ENCODE measurements around the gene ZNF595. TPM values are rescaled to one million over a fixed set of nuclear protein-coding genes. Genes with fewer than 3 reads are reported as not detected.
"Not testable (repeated sequence)": the region's sequence is repeated elsewhere in the genome, so short reads cannot be mapped to it uniquely, and the experiment has no call there.

Gene ZNF595
- total RNA-seq (2014; rRNA removed) = 4.9 and 6.0 TPM in 2 replicates
- polyA plus RNA-seq (2012) = 1.4 TPM

DNA sequence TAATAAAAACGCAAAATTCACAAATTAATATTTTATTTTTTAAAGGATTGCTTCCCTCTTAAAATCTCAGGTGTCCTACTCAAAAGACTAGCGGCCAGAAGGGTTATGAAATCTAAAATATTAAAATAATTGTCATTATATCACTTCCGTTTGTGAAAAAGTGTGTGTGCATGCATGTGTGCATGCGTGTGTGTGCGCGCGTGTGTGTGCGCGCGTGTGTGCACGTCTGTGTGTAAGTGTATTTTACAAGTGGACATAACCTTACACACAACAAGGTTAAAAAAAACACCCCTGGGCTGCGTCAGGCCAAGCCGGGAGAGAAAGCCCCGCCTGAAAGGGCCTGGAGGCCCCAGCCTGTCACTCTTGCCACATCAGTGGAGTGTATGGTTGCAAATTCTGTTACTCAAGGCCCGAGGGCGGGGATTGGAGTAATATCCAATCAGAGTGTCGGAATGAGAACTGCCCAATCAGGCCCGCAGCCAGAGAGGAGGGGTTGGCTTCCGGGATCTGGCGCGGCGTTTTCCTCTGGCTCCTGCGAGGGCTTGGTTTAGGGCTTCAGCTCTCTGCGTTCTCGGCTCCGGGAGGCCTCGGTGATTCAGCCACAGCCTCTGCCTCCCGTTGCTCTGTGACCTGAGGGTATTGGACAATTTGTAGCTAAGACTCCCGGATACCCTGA lies at the start of gene ZNF595:
Gene ZNF595 (plus strand): TSS at position 518 of the 676 bp plus-strand sequence. CDS start 168 bp downstream, outside the sequence.
- DNase-seq (ENCODE audit: low read depth) = not testable (repeated sequence)

DNA sequence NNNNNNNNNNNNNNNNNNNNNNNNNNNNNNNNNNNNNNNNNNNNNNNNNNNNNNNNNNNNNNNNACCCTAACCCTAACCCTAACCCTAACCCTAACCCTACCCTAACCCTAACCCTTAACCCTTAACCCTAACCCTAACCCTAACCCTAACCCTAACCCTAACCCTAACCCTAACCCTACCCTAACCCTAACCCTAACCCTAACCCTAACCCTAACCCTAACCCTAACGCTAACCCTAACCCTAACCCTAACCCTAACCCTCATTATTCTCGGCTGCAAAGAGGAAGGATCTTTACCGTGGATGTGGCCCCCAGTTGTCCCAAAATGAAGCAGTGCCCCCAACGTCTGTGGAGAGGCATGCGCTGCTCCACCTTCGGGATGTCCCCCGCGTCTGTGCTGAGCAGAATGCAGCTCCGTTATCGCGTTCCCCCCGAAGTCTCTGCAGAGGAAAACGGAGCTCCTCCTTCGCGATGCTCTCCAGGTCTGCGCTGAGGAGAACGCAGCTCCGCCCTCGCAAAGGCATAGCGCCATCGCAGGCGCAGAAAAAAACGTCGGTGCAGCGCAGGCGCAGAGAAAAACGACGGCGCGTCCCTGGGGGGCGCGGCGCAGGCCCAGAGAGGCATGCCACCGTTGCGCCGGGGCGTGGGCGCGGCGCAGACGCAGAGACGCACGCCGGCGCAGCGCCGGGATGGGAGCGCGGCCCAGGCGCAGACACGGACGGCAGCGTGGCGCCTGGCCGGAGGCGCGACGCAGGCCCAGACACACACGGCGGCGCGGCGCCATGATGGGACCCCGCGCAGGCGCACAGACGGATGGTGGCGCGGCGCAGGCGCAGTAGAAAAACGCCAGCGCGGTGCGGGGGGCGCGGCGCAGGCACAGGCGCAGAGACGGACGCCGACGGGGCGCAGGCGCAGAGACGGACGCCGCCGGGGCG lies 42.9 kb upstream of the ZNF595 start:
- not testable (repeated sequence) for DNase-seq (ENCODE audit: low read depth)

DNA sequence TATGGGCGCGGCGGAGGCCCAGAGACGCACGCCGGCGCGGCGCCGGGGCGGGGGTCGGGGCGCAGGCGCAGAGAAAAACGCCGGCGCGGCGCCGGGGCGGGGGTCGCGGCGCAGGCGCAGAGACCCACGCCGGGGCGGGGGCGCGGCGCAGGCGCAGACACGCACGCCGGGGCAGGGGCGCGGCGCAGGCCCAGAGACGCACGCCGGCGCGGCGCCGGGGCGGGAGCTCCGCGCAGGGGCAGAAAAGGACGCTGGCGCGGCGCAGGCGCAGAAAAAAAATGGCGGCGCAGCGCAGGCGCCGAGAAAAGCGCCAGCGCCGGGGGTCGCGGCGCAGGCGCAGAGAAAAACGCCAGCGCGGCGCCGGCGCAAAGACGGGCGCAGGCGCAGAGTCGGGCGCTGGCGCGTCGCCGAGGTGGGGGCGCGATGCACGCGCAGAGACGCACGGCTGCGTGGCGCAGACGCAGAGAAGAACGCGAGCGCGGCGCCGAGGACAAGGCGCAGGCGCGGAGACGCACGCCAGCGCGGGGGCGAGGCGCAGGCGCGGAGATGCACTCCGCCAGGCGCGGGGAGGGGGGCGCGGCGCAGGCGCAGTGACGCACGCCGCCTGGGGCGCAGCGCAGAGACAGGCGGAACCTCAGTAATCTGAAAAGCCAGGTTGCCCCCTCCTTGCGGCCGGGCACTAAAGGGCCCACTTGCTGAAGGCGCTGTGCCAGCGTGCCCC lies 41.9 kb upstream of the ZNF595 start:
- DNase-seq (ENCODE audit: low read depth) = not testable (repeated sequence)

DNA sequence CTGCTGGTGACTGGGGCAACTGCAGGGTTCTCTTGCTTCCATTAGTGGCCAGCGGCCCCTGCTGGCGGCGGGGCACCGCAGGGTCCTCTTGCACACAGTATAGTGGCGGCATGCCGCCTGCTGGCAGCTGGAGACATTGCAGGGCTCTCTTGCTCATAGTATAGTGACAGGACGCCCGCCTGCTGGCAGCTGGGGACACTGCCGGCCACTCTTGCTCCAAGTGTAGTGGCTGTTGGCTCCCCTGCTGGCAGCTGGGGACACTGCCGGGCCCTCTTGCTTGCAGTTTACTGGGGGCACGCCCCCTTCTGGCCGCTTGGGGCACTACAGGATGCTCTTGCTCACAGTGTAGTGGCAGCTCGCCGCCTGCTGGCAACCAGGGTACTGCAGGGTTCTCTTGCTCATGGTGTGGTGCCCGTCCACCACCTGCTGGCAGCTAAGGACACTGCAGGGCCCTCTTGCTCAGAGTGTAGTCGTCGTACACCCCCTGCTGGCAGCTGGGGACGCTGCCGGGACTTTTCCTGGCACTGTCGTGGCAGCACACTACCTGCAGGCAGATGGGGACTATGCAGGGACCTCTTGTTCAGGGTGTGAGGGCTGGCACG lies 41.2 kb upstream of the ZNF595 start:
- DNase-seq (ENCODE audit: low read depth) = not testable (repeated sequence)

DNA sequence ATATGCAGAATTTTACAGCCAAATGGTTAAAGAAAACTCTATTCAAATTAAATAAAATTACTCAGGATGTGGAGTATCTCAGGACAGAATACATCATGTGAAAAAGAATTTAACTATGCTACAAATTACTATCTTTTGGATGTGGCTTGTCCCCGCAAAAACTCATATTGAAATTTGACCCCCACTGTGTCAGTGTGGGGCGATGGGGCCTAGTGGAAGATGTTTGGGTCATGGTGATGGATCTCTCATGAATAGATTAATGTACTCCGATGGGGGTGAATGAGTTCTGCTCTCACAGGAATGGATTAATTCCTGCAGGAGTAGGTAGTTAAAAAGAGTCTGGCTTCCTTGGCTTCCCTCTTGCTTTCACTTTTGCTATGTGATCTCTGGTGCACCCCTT lies 35.0 kb upstream of the ZNF595 start:
- DNase-seq (ENCODE audit: low read depth) = not testable (repeated sequence)

DNA sequence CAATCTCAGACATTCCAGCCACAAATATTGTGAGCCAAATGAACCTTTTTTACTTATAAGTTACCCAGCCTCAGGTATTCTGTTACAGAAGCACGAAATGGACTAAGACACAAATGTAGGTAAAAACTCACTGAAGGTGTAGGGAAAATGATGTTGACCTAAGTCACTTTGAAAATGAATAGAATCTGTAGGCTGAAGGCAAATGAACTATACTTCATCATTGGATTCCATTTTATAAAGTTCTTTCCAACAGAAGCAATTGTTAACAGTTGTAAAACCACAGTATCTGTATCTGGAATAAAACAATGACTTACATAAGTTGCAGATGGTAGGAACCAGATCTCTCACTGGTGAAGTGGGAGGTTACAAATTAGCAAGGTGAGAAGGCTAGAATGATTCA lies 34.5 kb upstream of the ZNF595 start:
- DNase-seq (ENCODE audit: low read depth) = not testable (repeated sequence)

DNA sequence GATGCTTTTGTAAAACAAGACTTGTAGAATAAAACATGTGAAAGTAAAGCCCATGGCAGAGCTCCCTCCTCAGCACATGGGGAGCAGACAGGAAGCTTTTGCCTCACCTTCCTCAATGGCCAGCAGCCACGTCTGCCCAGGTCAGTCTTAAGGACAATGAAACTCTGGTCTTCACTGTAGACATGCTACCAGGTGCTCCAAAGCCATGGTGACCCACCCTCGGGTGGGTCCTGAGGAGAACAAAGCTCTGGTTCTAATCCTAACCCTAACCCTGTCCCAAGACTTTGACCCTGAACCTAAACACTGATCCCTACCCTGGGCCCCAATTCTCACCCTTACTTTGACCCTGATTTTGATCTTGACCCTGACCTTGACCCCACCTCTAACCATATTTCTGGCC lies 30.2 kb upstream of the ZNF595 start:
- not testable (repeated sequence) for DNase-seq (ENCODE audit: low read depth)

DNA sequence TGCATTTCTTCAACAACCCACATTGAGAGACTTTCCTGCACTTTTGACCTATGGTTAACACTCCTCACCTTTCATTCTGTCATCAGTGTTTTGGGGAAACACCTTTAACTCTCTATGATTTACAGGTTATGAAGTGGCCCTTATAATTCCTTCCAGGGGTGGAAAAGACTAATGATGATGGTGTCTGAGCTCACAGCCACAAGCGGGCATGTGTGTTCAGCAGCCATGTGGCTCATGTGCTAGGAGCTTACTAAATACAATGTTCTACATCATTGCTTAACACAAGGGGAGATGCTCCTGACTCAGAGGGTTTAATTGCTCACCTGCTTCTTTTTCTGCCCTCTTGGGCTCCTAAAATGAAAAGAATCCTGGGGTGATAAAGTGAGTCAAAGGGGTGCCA lies 28.8 kb upstream of the ZNF595 start:
- DNase-seq (ENCODE audit: low read depth) = not testable (repeated sequence)

DNA sequence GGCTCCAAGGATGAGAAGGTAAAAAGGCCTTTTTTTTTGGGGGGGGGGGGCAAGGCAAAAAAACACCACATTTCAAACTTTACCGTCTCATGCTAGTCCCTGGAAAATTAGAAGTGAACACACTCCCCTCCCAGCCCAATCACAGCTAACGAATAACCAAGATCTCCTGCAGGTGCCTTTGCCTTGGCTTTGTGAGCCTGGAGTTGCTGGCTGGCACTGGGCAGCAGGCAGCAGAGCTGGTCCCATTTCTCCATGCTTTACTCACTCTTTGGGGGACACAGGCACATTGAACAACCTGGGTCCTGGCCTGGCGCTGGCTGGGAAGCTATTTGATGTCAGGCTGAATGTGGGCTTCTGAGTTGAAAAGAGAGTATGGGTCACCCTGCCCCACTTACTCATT lies 25.6 kb upstream of the ZNF595 start:
- DNase-seq (ENCODE audit: low read depth) = not testable (repeated sequence)

DNA sequence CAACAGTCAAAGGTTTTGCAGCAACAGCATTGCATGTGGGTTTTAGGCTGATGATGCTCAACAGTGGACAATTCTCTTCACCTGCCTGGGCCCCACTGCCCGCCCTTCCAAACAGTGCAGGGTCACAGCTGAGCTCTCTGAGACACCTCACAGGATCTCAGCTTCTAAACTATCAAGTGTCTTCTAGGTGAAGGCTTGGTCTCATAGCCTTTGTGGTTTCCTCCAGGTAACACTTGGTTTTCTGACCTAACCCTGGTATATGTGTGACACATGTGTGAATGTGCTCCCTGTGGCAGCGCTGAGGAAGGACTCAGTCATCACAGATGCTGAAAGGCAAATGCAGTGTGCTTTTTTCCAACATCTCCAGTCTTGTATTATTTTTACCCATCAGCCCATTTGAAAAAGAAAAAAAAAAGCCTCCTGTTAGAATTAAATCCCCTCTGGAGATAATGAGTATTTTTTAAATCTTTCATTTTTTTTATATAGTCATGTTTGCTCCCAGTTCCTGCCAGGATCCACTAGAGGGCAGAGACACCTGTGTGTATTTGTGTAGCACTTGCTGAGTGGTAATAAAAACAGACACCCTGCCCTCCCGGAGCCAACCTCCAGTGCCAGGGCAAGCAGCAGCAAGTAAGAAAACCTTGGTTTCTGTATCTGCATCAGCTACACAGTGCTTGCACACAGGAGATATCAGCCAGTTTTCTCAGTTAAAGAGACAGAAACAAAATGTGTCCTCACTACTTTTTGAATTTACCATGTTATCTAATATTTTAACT lies 24.2 kb upstream of the ZNF595 start:
- DNase-seq (ENCODE audit: low read depth) = not testable (repeated sequence)

DNA sequence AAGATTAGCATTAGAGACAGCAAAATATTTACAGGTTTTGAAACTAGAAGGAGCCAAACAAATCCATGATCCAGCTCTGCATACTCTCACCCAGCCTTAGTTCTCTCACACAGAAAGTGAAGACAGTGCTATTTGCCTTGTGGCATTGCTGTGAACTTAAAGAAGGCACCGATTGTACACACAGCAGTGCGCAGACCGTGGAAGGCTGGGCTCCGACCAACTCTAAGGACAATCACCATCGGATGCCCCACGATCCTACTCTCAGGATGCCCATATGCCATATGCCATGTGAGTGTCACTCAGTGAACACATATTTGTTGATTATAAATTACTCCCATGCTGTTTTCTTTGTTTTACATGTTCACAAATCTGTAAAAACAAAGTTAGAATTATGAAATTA lies 19.8 kb upstream of the ZNF595 start:
- not testable (repeated sequence) for DNase-seq (ENCODE audit: low read depth)

DNA sequence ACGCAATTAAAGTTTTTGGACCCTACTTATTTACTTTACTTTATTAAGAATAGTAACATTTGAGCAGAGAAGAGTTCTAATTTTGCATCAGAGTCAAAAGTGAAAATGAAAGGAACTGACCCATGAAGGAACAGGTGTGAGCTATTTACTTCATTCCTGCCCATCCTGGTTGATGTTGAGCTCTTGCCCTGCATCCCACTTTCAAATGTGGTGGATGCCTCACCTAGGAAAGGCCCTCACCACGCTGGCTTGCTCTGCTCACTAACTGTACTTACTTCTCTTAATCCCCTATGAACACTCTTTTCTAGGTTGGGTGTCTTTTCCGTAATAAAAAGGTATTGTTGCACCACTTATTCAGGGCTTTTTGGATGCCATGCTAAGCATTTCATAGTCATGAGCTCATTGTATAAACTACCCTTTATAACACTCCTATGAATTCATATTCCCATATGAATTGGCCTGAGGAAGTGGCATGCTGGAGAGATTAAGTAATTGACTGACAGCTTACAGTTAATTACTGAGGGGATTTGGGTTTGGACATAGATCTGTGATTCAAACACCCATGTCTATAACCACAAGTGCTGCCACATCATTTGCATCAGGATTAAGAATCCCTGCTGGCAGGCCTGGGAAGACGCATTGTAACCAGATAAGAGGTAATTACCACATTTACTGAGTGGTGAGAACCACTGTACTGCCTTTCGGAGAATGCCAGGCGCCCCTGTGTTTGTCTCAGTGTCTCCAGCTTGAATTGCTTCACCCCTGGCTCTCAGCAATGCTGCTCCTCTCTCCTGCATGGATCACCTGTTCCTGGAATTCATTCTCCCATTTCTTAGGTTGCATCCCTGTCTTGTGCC lies 16.3 kb upstream of the ZNF595 start:
- DNase-seq (ENCODE audit: low read depth) = not testable (repeated sequence)

DNA sequence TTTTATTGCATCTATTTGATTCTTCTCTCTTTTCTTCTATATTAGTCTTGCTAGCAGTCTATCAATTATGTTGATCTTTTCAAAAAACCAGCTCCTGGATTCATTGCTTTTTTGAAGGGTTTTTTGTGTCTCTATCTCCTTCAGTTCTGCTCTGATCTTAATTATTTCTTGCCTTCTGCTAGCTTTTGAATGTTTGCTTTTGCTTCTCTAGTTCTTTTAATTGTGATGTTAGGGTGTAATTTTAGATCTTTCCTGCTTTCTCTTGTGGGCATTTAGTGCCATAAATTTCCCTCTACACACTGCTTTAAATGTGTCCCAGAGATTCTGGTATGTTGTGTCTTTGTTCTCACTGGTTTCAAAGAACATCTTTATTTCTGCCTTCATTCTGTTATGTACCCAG lies 14.9 kb upstream of the ZNF595 start:
- not testable (repeated sequence) for DNase-seq (ENCODE audit: low read depth)

DNA sequence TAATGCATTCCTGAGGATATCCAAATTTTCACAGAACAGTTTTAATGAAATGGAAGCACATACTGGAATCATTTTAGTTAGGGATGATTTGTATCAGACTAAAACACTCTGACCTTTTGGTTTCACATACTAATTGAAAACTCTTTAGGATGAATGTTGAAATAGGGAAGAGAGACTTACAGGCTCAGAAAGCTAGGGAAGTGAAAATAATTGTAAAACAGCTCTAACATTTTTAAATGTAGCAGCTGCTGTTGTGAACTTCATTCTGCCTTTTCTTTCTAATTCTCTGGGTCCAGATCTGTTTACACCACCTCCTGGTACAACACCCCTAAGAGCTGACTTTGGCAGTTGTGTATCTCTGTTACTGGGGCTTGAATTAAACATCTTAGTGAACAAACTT lies 9.7 kb upstream of the ZNF595 start:
- not testable (repeated sequence) for DNase-seq (ENCODE audit: low read depth)

DNA sequence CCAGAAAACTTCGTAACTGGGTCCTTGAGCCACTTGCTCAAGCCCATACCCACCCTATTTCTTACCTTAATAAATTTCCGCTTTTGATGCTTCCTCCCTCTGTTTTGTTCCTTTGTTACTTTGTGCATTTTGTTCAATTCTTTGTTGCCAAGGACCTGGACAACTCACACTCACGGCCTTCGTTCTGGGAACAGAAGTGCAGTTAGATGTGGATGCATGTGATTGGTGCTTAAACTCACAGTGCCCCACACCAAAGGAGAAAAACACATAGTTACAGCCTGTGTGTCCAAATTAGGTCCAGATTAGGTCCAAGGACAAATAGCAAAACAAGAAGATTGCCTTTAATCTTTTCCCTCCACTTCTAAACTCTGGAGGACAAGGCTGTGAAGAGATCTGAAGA lies 1.9 kb upstream of the ZNF595 start:
- not testable (repeated sequence) for DNase-seq (ENCODE audit: low read depth)

DNA sequence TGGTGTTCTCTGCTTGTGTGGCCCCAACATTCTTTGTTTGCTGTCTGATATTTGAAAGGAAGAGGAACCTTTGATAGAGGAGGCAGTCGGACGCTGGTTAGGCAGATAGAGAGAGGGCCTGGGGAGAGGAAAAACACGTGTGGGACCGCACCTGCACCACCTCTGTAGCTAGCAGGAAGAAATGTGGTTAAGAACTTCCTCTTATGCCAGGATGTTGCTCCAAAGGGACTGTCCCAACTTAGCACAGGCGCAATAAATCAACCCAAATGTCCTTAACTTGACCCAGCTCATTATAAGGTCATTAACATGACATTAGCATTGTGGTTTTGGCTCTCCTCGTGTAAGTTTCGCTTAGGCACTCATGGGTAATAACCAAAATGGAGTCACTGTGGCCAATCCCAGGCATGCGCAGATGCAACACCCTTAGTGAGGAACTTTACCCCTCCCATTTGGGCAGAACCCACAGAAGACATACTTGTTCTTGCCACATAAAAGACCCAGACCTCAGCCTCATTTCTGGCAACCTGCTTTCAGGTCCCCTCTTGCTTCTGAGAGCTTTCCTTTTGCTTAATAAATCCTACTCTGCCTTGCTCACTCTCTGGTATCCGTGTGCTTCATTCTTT lies 1.4 kb upstream of the ZNF595 start:
- DNase-seq (ENCODE audit: low read depth) = not testable (repeated sequence)

DNA sequence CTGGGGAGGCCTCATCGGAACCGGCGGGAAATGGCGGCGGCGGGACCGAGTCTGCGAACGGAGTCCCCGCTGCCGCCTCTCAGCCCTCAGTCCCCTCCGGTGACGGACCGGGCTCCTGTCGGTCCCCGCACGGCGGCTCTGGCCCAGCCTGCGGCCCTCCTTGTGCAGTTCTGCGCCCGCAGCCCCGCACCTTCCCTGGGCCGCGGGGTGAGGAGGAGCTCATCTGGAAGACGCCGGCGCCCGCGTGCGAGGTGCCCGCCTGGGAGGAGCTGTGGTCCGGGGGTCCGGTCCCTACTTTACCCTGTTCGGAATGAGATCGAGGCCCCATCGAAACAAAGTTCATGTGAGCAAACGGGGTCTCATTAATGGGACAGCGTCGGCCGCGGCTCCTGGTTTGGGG lies 400 bp downstream of the ZNF595 start:
- DNase-seq (ENCODE audit: low read depth) = not testable (repeated sequence)

DNA sequence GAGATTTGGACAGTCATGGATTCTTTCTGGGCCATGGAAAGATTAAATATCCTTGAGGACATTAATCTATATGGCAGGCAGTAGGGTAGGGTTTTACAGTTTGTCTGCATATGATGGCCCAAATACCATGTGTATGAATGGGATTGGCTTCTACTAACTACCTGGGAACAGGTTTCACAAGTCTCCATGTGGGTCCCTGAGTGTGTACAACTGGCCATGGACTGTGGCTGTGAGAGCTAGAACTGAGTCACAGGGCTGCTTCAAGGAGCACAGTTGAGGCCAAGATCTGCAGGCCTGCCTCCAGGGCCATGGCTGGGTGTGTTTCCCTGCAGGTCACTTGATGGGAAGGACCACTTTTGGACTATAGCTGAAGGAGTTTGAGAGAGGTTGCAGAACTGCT lies 11.6 kb downstream of the ZNF595 start:
- not testable (repeated sequence) for DNase-seq (ENCODE audit: low read depth)

DNA sequence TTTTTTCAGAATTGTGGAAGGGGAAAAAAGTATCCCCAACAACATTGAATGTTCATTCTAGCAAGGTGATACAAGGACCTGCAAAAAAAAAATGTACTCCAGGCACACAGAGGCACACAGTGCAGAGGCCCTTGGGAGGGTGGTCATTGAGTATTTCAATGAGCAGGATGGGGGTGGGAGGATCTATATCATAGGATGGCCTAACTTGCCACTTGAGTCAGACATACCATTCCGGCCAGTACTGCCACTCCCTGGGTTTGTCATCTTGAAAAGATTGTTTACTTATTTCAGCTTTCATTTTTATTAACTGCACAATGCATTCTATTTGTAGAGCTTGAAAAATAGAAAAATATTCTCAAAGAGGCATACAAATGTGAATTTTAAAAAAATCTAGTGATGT lies 18.7 kb downstream of the ZNF595 start:
- no peak for DNase-seq (ENCODE audit: low read depth)

All from LHCN-M2 (cell line).